ENCODE measurements around the gene SLITRK2.

GRCh38 chrX:145818186-145819113 is 821 bp downstream of the SLITRK2 start:
- TF ChIP-seq EP300 (IDR thresholded peaks at IDR 0.05) (no peak), CTCF (IDR thresholded peaks at IDR 0.05) (no peak)
